HUES64 (cell line): ENCODE measurements around the gene XG.
"Not testable (repeated sequence)": the region's sequence is repeated elsewhere in the genome, so short reads cannot be mapped to it uniquely, and the experiment has no call there.

Source experiments
- H3K27ac ChIP-seq: 2 replicates; pipeline ENCODE4 v1.7.0; 2013; ENCODE audit warnings: low read depth, low read length, inconsistent platforms
- H3K27me3 ChIP-seq: 2 replicates; pipeline ENCODE4 v1.6.1; 2013; ENCODE audit warnings: mild to moderate bottlenecking, low read length; ENCODE audit not compliant: insufficient read depth
- H3K36me3 ChIP-seq: 2 replicates; pipeline ENCODE4 v1.6.1; 2013; ENCODE audit warnings: mild to moderate bottlenecking, low read length; ENCODE audit not compliant: insufficient read depth
- H3K4me1 ChIP-seq: 2 replicates; pipeline ENCODE4 v1.6.1; 2013; ENCODE audit warnings: mild to moderate bottlenecking, low read length, moderate library complexity; ENCODE audit not compliant: insufficient read depth
- H3K4me3 ChIP-seq: 2 replicates; pipeline ENCODE4 v1.5.1; 2013; ENCODE audit warnings: mild to moderate bottlenecking, low read length, moderate library complexity
- H3K9ac ChIP-seq: 2 replicates; pipeline ENCODE4 v1.6.1; 2013; ENCODE audit warnings: mild to moderate bottlenecking, low read depth, low read length
- H3K9me3 ChIP-seq: 2 replicates; pipeline ENCODE4 v1.6.1; 2013; ENCODE audit warnings: low read depth, low read length; ENCODE audit not compliant: insufficient read depth
- WGBS: fragments of 150-250, 120-280 bp; methylation state at CpG from one replicate; pipeline ENCODE4 v1.1.7; 2013; ENCODE audit warnings: missing lambda C conversion rate; 5-methylcytosine and 5-hydroxymethylcytosine counted together

Gene XG

GRCh38 chrX:2712890-2713840, 38.7 kb upstream of the XG start:
- Histone ChIP-seq H3K27ac (no peak overlapping the region), H3K4me1 (peaks cover 10% of the 10 kb centered on the region), H3K9ac (no peak overlapping the region), H3K9me3 (no peaks in the 10 kb centered on the region), H3K36me3 (peaks cover 3% of the 10 kb centered on the region; the same call in 1 of the 2 replicates), H3K4me3 (no peak overlapping the region), H3K27me3 (no peaks in the 10 kb centered on the region)
- 92% methylated on average over 13 of the region's 13 CpGs for WGBS

DNA sequence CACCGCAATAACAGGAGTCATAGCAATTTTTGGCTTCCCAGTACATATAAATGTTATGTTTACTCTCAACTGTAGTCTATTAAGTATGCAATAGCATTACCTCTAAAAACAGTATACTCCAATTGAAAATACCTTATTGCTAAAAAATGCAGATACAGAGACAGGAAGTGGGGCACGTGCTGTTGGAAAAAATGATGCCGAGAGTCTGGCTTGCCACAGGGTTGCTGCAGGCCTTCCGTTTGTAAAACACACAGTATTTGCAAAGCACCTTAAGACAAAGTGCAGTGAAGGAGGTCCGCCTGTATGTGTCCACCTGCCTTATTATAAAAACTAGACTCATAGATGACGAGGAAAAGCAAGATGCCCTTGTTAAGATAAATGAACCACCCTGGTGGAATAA, 37.3 kb upstream of the XG start:
- Histone ChIP-seq H3K36me3 (peaks cover 6% of the 10 kb centered on the region), H3K4me3 (no peak overlapping the region), H3K27ac (no peak overlapping the region; the same call in 1 of the 2 replicates), H3K27me3 (no peaks in the 10 kb centered on the region), H3K4me1 (peaks cover 6% of the 10 kb centered on the region), H3K9me3 (no peaks in the 10 kb centered on the region), H3K9ac (no peak overlapping the region)
- 93% methylated on average over 5 of the region's 6 CpGs for WGBS

DNA sequence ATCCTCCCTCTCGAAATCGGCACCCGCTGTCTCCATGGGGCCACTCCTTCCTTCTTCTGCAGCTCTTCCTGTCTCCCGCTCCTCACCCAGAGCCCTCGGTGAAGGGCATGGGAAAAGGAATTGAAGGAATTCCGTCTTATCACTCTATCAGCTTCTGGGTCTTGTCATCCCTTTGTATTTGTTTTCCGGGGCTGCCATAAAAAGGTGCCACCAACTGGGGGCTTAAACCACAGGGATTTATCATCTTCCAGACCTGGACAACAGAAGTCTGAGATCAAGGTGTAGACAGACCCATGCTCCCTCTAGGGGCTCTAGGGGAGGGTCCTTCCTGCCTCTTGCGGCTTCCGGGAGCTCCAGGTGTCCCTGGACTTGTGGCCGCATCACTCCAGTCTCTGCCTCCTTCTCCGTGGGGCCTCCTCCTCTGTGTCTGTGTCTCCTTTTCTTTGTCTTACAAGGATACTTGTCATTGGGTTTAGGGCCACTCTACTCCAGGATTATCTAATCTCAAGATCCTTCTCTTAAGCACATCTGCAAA, 36.7 kb upstream of the XG start:
- Histone ChIP-seq H3K36me3 (peaks cover 8% of the 10 kb centered on the region), H3K9ac (no peak overlapping the region), H3K4me1 (peaks cover 3% of the 10 kb centered on the region), H3K27ac (no peak overlapping the region; the same call in 1 of the 2 replicates), H3K4me3 (no peak overlapping the region), H3K9me3 (no peaks in the 10 kb centered on the region), H3K27me3 (no peaks in the 10 kb centered on the region)
- 86% methylated on average over 11 of the region's 11 CpGs for WGBS

DNA sequence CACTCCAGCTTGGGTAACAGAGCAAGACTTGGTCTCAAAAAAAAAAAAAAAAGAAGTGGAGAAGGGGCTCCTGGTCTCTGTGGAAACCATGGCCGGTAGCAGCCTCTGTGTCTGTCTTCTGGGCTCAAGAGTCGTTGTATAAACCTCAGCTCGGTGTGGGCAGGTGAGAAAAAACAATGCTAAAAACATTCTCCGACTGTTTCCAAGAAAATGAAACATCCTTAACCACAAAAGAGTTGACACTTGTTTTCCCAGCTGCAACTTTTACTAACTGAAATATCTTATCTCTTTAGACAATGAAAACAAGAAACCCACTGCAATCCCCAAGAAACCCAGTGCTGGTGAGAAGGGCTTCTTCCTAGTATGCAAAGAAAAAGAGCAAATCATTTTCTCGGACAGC, 34.5 kb upstream of the XG start:
- WGBS, result 93% methylated on average over 5 of the region's 5 CpGs
- Histone ChIP-seq H3K9me3 (no peaks in the 10 kb centered on the region), H3K36me3 (peaks cover 22% of the 10 kb centered on the region), H3K4me3 (no peak overlapping the region), H3K4me1 (no peaks in the 10 kb centered on the region), H3K9ac (no peak overlapping the region), H3K27ac (no peak overlapping the region), H3K27me3 (no peaks in the 10 kb centered on the region)

DNA sequence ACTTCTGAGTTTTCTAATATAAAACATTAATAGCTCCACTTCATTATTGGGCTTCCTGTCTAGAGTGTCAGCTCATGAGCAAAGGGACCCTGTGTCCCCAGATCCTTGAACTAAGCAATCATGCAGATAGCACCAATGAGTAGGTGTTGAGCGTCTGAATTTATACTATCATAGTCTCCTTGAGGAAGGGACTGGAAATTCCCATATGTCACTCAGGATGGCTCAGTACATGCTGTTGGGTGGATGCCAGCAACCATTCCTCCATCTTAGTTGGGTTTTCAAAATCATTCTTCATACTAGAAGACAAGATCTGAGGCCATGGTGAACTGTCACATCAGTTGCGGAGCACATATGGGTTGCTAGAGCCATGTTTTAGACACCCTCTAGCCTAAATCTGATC, 33.0 kb upstream of the XG start:
- H3K9me3 ChIP-seq, result peaks cover 5% of the 10 kb centered on the region; the same call in 1 of the 2 replicates
- H3K36me3 ChIP-seq, result peaks cover 34% of the 10 kb centered on the region
- no peak overlapping the region for H3K9ac ChIP-seq
- H3K4me3 ChIP-seq, result no peak overlapping the region
- no peaks in the 10 kb centered on the region for H3K27me3 ChIP-seq
- no peak overlapping the region for H3K27ac ChIP-seq
- no peaks in the 10 kb centered on the region for H3K4me1 ChIP-seq
- WGBS, result 100% methylated on average over 2 of the region's 2 CpGs

- Histone ChIP-seq H3K9ac (no peak overlapping the region), H3K4me3 (no peak overlapping the region), H3K36me3 (peaks cover 39% of the 10 kb centered on the region), H3K9me3 (peaks cover 5% of the 10 kb centered on the region; the same call in 1 of the 2 replicates), H3K27me3 (no peaks in the 10 kb centered on the region), H3K4me1 (no peaks in the 10 kb centered on the region), H3K27ac (no peak overlapping the region)
- 98% methylated on average over 10 of the region's 10 CpGs for WGBS
Measured at GRCh38 chrX:2719774-2720447, 31.9 kb upstream of the XG start.

- H3K4me1 ChIP-seq, result no peaks in the 10 kb centered on the region
- H3K36me3 ChIP-seq, result peaks cover 45% of the 10 kb centered on the region
- H3K4me3 ChIP-seq, result no peak overlapping the region
- H3K27me3 ChIP-seq, result no peaks in the 10 kb centered on the region
- 94% methylated on average over 20 of the region's 20 CpGs for WGBS
- H3K27ac ChIP-seq, result no peak overlapping the region
- H3K9ac ChIP-seq, result no peak overlapping the region
- H3K9me3 ChIP-seq, result peaks cover 5% of the 10 kb centered on the region; the same call in 1 of the 2 replicates
Measured at GRCh38 chrX:2723286-2723879, 28.5 kb upstream of the XG start.

DNA sequence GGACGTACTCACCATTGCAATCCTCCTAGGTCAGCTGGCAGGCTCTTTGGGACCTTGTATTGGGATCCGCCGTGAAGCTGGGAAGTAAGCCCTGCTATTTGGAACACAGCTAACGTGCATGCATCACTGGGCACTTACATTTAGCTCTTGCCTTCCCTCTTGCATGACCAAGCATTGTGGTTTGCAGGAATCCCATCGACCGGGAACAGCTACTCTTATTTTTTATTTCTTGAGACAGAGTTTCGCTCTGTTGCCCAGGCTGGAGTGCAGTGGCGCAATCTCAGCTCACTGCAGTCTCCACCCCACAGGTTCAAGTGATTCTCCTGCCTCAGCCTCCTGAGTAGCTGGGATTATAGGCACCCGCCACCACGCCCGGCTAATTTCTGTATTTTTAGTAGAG, 24.6 kb upstream of the XG start:
- H3K9me3 ChIP-seq, H3K4me3 ChIP-seq, H3K4me1 ChIP-seq, H3K27ac ChIP-seq, H3K27me3 ChIP-seq, H3K9ac ChIP-seq: not testable (repeated sequence)
- WGBS, result 93% methylated on average over 11 of the region's 11 CpGs
- H3K36me3 ChIP-seq, result peaks cover 32% of the 10 kb centered on the region

- Histone ChIP-seq H3K9me3 (peaks cover 4% of the 10 kb centered on the region; the same call in 1 of the 2 replicates), H3K36me3 (peaks cover 20% of the 10 kb centered on the region), H3K9ac (no peak overlapping the region), H3K27ac (no peak overlapping the region), H3K27me3 (no peaks in the 10 kb centered on the region), H3K4me1 (no peaks in the 10 kb centered on the region), H3K4me3 (no peak overlapping the region)
- WGBS, result 91% methylated on average over 9 of the region's 9 CpGs
Measured at GRCh38 chrX:2732076-2732475, 19.8 kb upstream of the XG start.

DNA sequence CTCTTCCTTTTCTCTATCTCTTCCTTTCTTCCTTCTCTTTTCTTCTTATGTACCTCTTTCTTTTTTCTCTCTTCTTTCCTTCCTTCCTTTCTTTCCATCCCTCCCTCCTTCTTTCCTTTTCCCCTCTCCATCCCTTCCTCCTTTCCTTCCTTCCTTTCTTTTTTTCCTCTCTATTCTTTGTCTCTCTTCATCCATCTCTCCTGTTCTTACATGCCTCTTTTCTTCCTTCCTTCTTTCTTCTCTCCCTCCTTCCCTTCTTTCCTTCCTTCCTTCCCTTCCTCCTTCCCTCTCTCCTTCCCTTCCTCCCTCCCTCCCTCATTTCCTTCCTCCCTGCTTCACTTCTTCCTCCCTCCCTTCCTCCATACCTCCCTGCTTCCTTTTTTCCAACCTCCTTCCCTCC, 19.2 kb upstream of the XG start:
- H3K4me1 ChIP-seq, result no peaks in the 10 kb centered on the region
- peaks cover 20% of the 10 kb centered on the region for H3K36me3 ChIP-seq
- no peak overlapping the region for H3K4me3 ChIP-seq
- H3K27me3 ChIP-seq, result no peaks in the 10 kb centered on the region
- H3K9ac ChIP-seq, result no peak overlapping the region
- H3K27ac ChIP-seq, result no peak overlapping the region
- H3K9me3 ChIP-seq, result peaks cover 4% of the 10 kb centered on the region; the same call in 1 of the 2 replicates

- Histone ChIP-seq H3K9ac (no peak overlapping the region), H3K4me3 (no peak overlapping the region), H3K27me3 (no peaks in the 10 kb centered on the region), H3K27ac (no peak overlapping the region), H3K36me3 (peaks cover 20% of the 10 kb centered on the region), H3K4me1 (no peaks in the 10 kb centered on the region), H3K9me3 (peaks cover 4% of the 10 kb centered on the region; the same call in 1 of the 2 replicates)
- WGBS, result 94% methylated on average over 9 of the region's 9 CpGs
Measured at GRCh38 chrX:2733286-2733685, 18.6 kb upstream of the XG start.
